Esophagus (tissue), 2 donors: Measurements from ENCODE around the gene FOXF1. TPM values are rescaled to one million over a fixed set of nuclear protein-coding genes. Genes with fewer than 3 reads are reported as not detected.

Experiments
- H3K27ac ChIP-seq, 2 donors: one replicate each; pipeline ENCODE4 v1.5.1; 2013; ENCODE audit warnings: low read depth in 2 of 2, mild to moderate bottlenecking in 2 of 2, inconsistent platforms in 1 of 2, low read length in 1 of 2, moderate library complexity in 1 of 2
- H3K27me3 ChIP-seq, 2 donors: one replicate each; pipeline ENCODE4 v1.6.1; 2013; ENCODE audit warnings: low read length in 2 of 2, control low read depth in 1 of 2, mild to moderate bottlenecking in 1 of 2; ENCODE audit not compliant: insufficient read depth in 2 of 2, control insufficient read depth in 1 of 2
- H3K36me3 ChIP-seq, 2 donors: one replicate each; pipeline ENCODE4 v1.6.1; 2013; ENCODE audit warnings: low read length in 1 of 2; ENCODE audit not compliant: control insufficient read depth in 2 of 2, insufficient read depth in 2 of 2
- H3K4me1 ChIP-seq, 2 donors: one replicate each; pipeline ENCODE4 v1.6.1; 2013; ENCODE audit warnings: low read length in 1 of 2; ENCODE audit not compliant: control insufficient read depth in 2 of 2, insufficient read depth in 2 of 2
- H3K4me3 ChIP-seq, 2 donors: one replicate each; pipeline ENCODE4 v1.5.1; 2013; ENCODE audit warnings: low read length in 2 of 2, mild to moderate bottlenecking in 2 of 2, low read depth in 1 of 2, moderate library complexity in 1 of 2
- H3K9me3 ChIP-seq, 2 donors: one replicate each; pipeline ENCODE4 v1.6.1; 2013; ENCODE audit warnings: mild to moderate bottlenecking in 2 of 2, low read depth in 1 of 2, low read length in 1 of 2, moderate library complexity in 1 of 2; ENCODE audit not compliant: control insufficient read depth in 2 of 2, insufficient read depth in 1 of 2
- WGBS, 2 donors: extraction: QIAGEN DNeasy Blood & Tissue Kit; methylation state at CpG; one replicate each; pipeline ENCODE4 v1.1.7; 2013; 5-methylcytosine and 5-hydroxymethylcytosine counted together
- polyA plus RNA-seq, 2 donors: library from polyadenylated mRNA; stranded (reverse); fragments of 200-250 nt; gene quantifications; one replicate each; pipeline ENCODE4 v1.2.3, GENCODE V29; 2013
- donor health status: healthy with polysubstance abuse.
- donor health status: Bipolar disorder and iron deficiency.

FOXF1 gene
- polyA plus RNA-seq, 2 donors, result 2.1 to 4.6 TPM

- WGBS, 2 donors, result 88 to 92% methylated on average over 8 of the region's 8 CpGs
- no peak overlapping the region for H3K4me3 ChIP-seq
- no peaks in the 10 kb centered on the region for H3K9me3 ChIP-seq
- no peaks in the 10 kb centered on the region for H3K4me1 ChIP-seq
- H3K36me3 ChIP-seq, result peaks cover 0 to 8% of the 10 kb centered on the region in 2 donors
- H3K27ac ChIP-seq, result no peak overlapping the region
- no peaks in the 10 kb centered on the region for H3K27me3 ChIP-seq
Measured at GRCh38 chr16:86529160-86529559, 18.8 kb downstream of the FOXF1 start.

- Histone ChIP-seq H3K36me3 (peaks cover 0 to 10% of the 10 kb centered on the region in 2 donors), H3K27ac (peak overlapping the region in 1 of 2 donors; percentile 74), H3K4me1 (no peaks in the 10 kb centered on the region), H3K27me3 (no peaks in the 10 kb centered on the region), H3K4me3 (no peak overlapping the region), H3K9me3 (no peaks in the 10 kb centered on the region)
- WGBS, 2 donors, result 75 to 80% methylated on average over 31 of the region's 31 CpGs
Measured at GRCh38 chr16:86530251-86531190, 20.2 kb downstream of the FOXF1 start.

- Histone ChIP-seq H3K9me3 (no peaks in the 10 kb centered on the region), H3K27me3 (no peaks in the 10 kb centered on the region), H3K4me3 (no peak overlapping the region), H3K36me3 (peaks cover 0 to 13% of the 10 kb centered on the region in 2 donors), H3K4me1 (no peaks in the 10 kb centered on the region), H3K27ac (peak overlapping the region; percentile 17 to 74)
- WGBS, 2 donors, result 62 to 67% methylated on average over 7 of the region's 7 CpGs
Measured at GRCh38 chr16:86531191-86531545, 20.8 kb downstream of the FOXF1 start.

GRCh38 chr16:86531641-86532525 lies 21.6 kb downstream of the FOXF1 start:
- Histone ChIP-seq H3K9me3 (no peaks in the 10 kb centered on the region), H3K27me3 (no peaks in the 10 kb centered on the region), H3K27ac (peak overlapping the region; percentile 17 to 74), H3K4me3 (no peak overlapping the region), H3K36me3 (peaks cover 0 to 16% of the 10 kb centered on the region in 2 donors), H3K4me1 (no peaks in the 10 kb centered on the region)
- 90% methylated on average over 48 to 49 of the region's 49 CpGs for WGBS, 2 donors

GRCh38 chr16:86532526-86532815 lies 22.1 kb downstream of the FOXF1 start:
- WGBS, 2 donors, result 90 to 92% methylated on average over 7 of the region's 7 CpGs
- Histone ChIP-seq H3K27ac (no peak overlapping the region), H3K4me3 (no peak overlapping the region), H3K4me1 (no peaks in the 10 kb centered on the region), H3K9me3 (no peaks in the 10 kb centered on the region), H3K27me3 (no peaks in the 10 kb centered on the region), H3K36me3 (peaks cover 0 to 16% of the 10 kb centered on the region in 2 donors)

GRCh38 chr16:86533076-86533475 lies 22.7 kb downstream of the FOXF1 start:
- H3K4me3 ChIP-seq, result no peak overlapping the region
- H3K36me3 ChIP-seq, result peaks cover under 1 to 20% of the 10 kb centered on the region in 2 donors
- no peaks in the 10 kb centered on the region for H3K9me3 ChIP-seq
- H3K4me1 ChIP-seq, result no peaks in the 10 kb centered on the region
- no peak overlapping the region for H3K27ac ChIP-seq
- WGBS, 2 donors, result 95 to 96% methylated on average over 8 of the region's 8 CpGs
- no peaks in the 10 kb centered on the region for H3K27me3 ChIP-seq

- H3K36me3 ChIP-seq, result peaks cover 9 to 28% of the 10 kb centered on the region in 2 donors
- no peaks in the 10 kb centered on the region for H3K4me1 ChIP-seq
- no peaks in the 10 kb centered on the region for H3K9me3 ChIP-seq
- H3K27me3 ChIP-seq, result no peaks in the 10 kb centered on the region
- H3K4me3 ChIP-seq, result no peak overlapping the region
- no peak overlapping the region for H3K27ac ChIP-seq
- WGBS, 2 donors, result 78 to 89% methylated on average over 8 of the region's 8 CpGs
Measured at GRCh38 chr16:86533767-86534351, 23.5 kb downstream of the FOXF1 start.

GRCh38 chr16:86534779-86535615 lies 24.7 kb downstream of the FOXF1 start:
- H3K9me3 ChIP-seq, result no peaks in the 10 kb centered on the region
- peaks cover 12 to 36% of the 10 kb centered on the region in 2 donors for H3K36me3 ChIP-seq

GRCh38 chr16:86536621-86537020 lies 26.3 kb downstream of the FOXF1 start:
- 94 to 95% methylated on average over 17 of the region's 17 CpGs for WGBS, 2 donors
- Histone ChIP-seq H3K27ac (no peak overlapping the region), H3K4me1 (no peaks in the 10 kb centered on the region), H3K36me3 (peaks cover 12 to 45% of the 10 kb centered on the region in 2 donors), H3K4me3 (no peak overlapping the region), H3K27me3 (no peaks in the 10 kb centered on the region), H3K9me3 (no peaks in the 10 kb centered on the region)

More at GRCh38 chr16:86534779-86535615, 24.7 kb downstream of the FOXF1 start:
- no peak overlapping the region for H3K4me3 ChIP-seq
- no peaks in the 10 kb centered on the region for H3K27me3 ChIP-seq
- no peak overlapping the region for H3K27ac ChIP-seq
- no peaks in the 10 kb centered on the region for H3K4me1 ChIP-seq
- WGBS, 2 donors, result 84 to 87% methylated on average over 18 of the region's 18 CpGs
